ENCODE results near the gene WIPF1. TPM values are rescaled to one million over a fixed set of nuclear protein-coding genes. Genes with fewer than 3 reads are reported as not detected.

The WIPF1 gene
- total RNA-seq, 1 experiment from 2014 or later: 0.59 TPM

DNA sequence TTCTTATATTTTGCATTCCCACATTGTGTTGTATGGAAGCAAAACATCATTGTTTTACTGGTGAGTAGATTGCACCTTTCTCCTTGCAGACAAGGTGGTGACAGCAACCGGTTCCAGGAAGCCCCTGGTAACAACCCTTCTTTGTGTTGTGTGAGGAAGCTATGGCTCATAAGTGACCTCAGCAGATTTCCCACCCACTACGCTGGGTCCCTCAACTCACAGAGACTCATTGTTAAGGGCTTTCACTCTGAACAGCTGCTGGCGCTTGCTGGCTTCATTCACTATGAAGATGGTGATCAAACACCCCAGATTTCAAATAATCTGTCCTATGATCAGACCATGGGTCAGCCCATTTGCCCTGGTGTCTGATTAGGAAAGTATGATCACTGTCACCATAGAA, 53.4 kb downstream of the WIPF1 start (continued):
- TF ChIP-seq, protein P1, sequence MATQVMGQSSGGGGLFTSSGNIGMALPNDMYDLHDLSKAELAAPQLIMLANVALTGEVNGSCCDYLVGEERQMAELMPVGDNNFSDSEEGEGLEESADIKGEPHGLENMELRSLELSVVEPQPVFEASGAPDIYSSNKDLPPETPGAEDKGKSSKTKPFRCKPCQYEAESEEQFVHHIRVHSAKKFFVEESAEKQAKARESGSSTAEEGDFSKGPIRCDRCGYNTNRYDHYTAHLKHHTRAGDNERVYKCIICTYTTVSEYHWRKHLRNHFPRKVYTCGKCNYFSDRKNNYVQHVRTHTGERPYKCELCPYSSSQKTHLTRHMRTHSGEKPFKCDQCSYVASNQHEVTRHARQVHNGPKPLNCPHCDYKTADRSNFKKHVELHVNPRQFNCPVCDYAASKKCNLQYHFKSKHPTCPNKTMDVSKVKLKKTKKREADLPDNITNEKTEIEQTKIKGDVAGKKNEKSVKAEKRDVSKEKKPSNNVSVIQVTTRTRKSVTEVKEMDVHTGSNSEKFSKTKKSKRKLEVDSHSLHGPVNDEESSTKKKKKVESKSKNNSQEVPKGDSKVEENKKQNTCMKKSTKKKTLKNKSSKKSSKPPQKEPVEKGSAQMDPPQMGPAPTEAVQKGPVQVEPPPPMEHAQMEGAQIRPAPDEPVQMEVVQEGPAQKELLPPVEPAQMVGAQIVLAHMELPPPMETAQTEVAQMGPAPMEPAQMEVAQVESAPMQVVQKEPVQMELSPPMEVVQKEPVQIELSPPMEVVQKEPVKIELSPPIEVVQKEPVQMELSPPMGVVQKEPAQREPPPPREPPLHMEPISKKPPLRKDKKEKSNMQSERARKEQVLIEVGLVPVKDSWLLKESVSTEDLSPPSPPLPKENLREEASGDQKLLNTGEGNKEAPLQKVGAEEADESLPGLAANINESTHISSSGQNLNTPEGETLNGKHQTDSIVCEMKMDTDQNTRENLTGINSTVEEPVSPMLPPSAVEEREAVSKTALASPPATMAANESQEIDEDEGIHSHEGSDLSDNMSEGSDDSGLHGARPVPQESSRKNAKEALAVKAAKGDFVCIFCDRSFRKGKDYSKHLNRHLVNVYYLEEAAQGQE (IDR thresholded peaks at IDR 0.05; ENCODE audit: low read depth): no peak
- TF ChIP-seq EZH2phosphoT487 (IDR thresholded peaks at IDR 0.05; ENCODE audit: borderline replicate concordance) (no peak), ZFX (IDR thresholded peaks at IDR 0.05) (no peak), CEBPB (IDR thresholded peaks at IDR 0.05; ENCODE audit: low read depth) (no peak), CBX3 (IDR thresholded peaks at IDR 0.05; ENCODE audit: low read depth) (no peak), SRF (IDR thresholded peaks at IDR 0.05; ENCODE audit: low read depth) (no peak), SP1 (IDR thresholded peaks at IDR 0.05; ENCODE audit: low read depth) (no peak), JUND (IDR thresholded peaks at IDR 0.05) (no peak), POLR2AphosphoS5 (IDR thresholded peaks at IDR 0.05; ENCODE audit: low read depth, low read length) (no peak), SIN3A (IDR thresholded peaks at IDR 0.05; ENCODE audit: low read depth) (no peak)
- TF ChIP-seq, protein P2, sequence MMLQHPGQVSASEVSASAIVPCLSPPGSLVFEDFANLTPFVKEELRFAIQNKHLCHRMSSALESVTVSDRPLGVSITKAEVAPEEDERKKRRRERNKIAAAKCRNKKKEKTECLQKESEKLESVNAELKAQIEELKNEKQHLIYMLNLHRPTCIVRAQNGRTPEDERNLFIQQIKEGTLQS (IDR thresholded peaks at IDR 0.05): no peak

DNA sequence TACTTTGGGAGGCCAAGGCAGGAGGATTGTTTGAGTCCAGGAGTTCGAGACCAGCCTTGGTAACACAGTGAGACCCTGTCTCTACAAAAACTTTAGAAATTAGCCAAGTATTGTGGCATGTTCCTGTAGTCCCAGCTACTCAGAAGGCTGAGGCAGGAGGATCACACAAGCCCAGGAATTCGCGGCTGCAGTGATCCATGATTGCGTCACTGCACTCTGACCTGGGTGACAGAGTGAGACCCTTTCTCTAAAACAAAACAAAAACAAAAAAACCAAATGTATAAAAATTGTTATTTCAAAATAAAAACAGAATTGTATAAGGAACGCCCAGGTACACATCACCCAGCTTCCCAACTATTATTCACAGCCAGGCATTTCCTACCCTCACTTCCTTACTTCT, 56.7 kb downstream of the WIPF1 start:
- no peaks in the 10 kb centered on the region for H3K9me3 ChIP-seq (ENCODE audit: control insufficient read depth in 1 of 2, insufficient read depth in 1 of 2, low read depth in 1 of 2, low read length in 2 of 2)
- no peak for DNase-seq (ENCODE audit: low read depth, low spot score)
- RAD21 ChIA-PET (ENCODE audit: low non-redundant PET in 1 of 2, low total read pairs in 2 of 2, uncharacterized antibody in 2 of 2, unreplicated experiment in 2 of 2): no interaction called here
- POLR2A ChIA-PET: no interaction called here
- H3K9me2 ChIP-seq (ENCODE audit: insufficient read depth): no peaks in the 10 kb centered on the region
- H3K27me3 ChIP-seq (ENCODE audit: insufficient read depth, low read length): no peaks in the 10 kb centered on the region
- H3K27ac ChIP-seq (ENCODE audit: low read depth, low read length): no peak overlapping the region
- no peaks in the 10 kb centered on the region for H4K20me1 ChIP-seq (ENCODE audit: insufficient read depth)
- no peak overlapping the region for H3K4me2 ChIP-seq (ENCODE audit: low read length)
- no peaks in the 10 kb centered on the region for H3K36me3 ChIP-seq (ENCODE audit: control insufficient read depth in 1 of 2, insufficient read depth in 2 of 2, low read length in 2 of 2)
- intact Hi-C loops (cut with micrococcal nuclease): no loop called here
- H3K9ac ChIP-seq (ENCODE audit: low read length): no peak overlapping the region
- no peak overlapping the region for H2AFZ ChIP-seq (ENCODE audit: low read depth, low read length, poor library complexity, severe bottlenecking)
- BruUV-seq (replicated peaks): no TSS peak
- CTCF ChIA-PET: no interaction called here
- no peaks in the 10 kb centered on the region for H3K4me1 ChIP-seq (ENCODE audit: control insufficient read depth in 1 of 2, insufficient read depth in 2 of 2, low read length in 2 of 2)
- no peaks in the 10 kb centered on the region for H3K79me2 ChIP-seq (ENCODE audit: insufficient read depth, low read length)
- no peak overlapping the region for H3K4me3 ChIP-seq (replicated peaks in 1 of 2; ENCODE audit: low read depth in 1 of 2, low read length in 2 of 2)
- ATAC-seq: no peak
- no peak for TF ChIP-seq ELF1 (IDR thresholded peaks at IDR 0.05; ENCODE audit: borderline replicate concordance, low read depth)
- TF ChIP-seq, protein P3, sequence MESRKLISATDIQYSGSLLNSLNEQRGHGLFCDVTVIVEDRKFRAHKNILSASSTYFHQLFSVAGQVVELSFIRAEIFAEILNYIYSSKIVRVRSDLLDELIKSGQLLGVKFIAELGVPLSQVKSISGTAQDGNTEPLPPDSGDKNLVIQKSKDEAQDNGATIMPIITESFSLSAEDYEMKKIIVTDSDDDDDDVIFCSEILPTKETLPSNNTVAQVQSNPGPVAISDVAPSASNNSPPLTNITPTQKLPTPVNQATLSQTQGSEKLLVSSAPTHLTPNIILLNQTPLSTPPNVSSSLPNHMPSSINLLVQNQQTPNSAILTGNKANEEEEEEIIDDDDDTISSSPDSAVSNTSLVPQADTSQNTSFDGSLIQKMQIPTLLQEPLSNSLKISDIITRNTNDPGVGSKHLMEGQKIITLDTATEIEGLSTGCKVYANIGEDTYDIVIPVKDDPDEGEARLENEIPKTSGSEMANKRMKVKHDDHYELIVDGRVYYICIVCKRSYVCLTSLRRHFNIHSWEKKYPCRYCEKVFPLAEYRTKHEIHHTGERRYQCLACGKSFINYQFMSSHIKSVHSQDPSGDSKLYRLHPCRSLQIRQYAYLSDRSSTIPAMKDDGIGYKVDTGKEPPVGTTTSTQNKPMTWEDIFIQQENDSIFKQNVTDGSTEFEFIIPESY (IDR thresholded peaks at IDR 0.05; ENCODE audit: extremely low read depth, insufficient replicate concordance, low read length): no peak
- TF ChIP-seq JUND (IDR thresholded peaks at IDR 0.05): no peak
- TF ChIP-seq CBX3 (IDR thresholded peaks at IDR 0.05; ENCODE audit: low read depth): no peak
- TF ChIP-seq SP1 (IDR thresholded peaks at IDR 0.05; ENCODE audit: low read depth): no peak
- TF ChIP-seq RAD21 (IDR thresholded peaks at IDR 0.05; ENCODE audit: low read depth): no peak
- TF ChIP-seq POLR2AphosphoS5 (IDR thresholded peaks at IDR 0.05; ENCODE audit: low read depth, low read length): no peak
- TF ChIP-seq YY1 (IDR thresholded peaks at IDR 0.05; ENCODE audit: extremely low read depth, insufficient replicate concordance, low read depth, low read length): no peak
- TF ChIP-seq EZH2 (IDR thresholded peaks at IDR 0.05): no peak
- TF ChIP-seq, protein P4, sequence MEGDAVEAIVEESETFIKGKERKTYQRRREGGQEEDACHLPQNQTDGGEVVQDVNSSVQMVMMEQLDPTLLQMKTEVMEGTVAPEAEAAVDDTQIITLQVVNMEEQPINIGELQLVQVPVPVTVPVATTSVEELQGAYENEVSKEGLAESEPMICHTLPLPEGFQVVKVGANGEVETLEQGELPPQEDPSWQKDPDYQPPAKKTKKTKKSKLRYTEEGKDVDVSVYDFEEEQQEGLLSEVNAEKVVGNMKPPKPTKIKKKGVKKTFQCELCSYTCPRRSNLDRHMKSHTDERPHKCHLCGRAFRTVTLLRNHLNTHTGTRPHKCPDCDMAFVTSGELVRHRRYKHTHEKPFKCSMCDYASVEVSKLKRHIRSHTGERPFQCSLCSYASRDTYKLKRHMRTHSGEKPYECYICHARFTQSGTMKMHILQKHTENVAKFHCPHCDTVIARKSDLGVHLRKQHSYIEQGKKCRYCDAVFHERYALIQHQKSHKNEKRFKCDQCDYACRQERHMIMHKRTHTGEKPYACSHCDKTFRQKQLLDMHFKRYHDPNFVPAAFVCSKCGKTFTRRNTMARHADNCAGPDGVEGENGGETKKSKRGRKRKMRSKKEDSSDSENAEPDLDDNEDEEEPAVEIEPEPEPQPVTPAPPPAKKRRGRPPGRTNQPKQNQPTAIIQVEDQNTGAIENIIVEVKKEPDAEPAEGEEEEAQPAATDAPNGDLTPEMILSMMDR (IDR thresholded peaks at IDR 0.05 in 2 of 3, conservative IDR thresholded peaks at IDR 0.05 in 1 of 3; ENCODE audit: borderline replicate concordance in 1 of 3, insufficient read depth in 1 of 3, low read depth in 2 of 3, low read length in 2 of 3): no peak
- no peak for TF ChIP-seq ZNF274 (IDR thresholded peaks at IDR 0.05; ENCODE audit: low read depth, low read length)
- no peak for TF ChIP-seq SRF (IDR thresholded peaks at IDR 0.05; ENCODE audit: low read depth)
- TF ChIP-seq TCF7L2 (IDR thresholded peaks at IDR 0.05; ENCODE audit: borderline replicate concordance, extremely low read depth, insufficient read depth, insufficient read length): no peak
- TF ChIP-seq EZH2phosphoT487 (IDR thresholded peaks at IDR 0.05; ENCODE audit: borderline replicate concordance): no peak

Measured in HCT116 (cell line).